WTC11 (cell line): ENCODE results near the gene RETREG1. TPM values are rescaled to one million over a fixed set of nuclear protein-coding genes. Genes with fewer than 3 reads are reported as not detected.

Source experiments
- AR ChIP-seq: fragments of 250-450 bp; sonication (Bioruptor Pico); IDR thresholded peaks from 2 replicates; pipeline ENCODE4 v1.9.0; 2021; ENCODE audit warnings: mild to moderate bottlenecking
- ATF3 ChIP-seq: sonication (generic); formaldehyde crosslinking; conservative IDR thresholded peaks from 2 replicates; pipeline ENCODE4 v1.8.1; 2022; ENCODE audit warnings: mild to moderate bottlenecking, missing genetic modification reagents
- CTCF ChIP-seq: fragments of 200-600 bp; IDR thresholded peaks from 2 replicates; pipeline ENCODE4 v1.8.0; 2022; ENCODE audit warnings: antibody characterized with exemption
- FOXJ3 ChIP-seq: sonication (generic); formaldehyde crosslinking; IDR thresholded peaks from 2 replicates; pipeline ENCODE4 v1.9.0; 2021; ENCODE audit warnings: missing genetic modification reagents, mild to moderate bottlenecking, borderline replicate concordance
- FOXP4 ChIP-seq: sonication (generic); formaldehyde crosslinking; IDR thresholded peaks from 2 replicates; pipeline ENCODE4 v1.8.0; 2022; ENCODE audit warnings: mild to moderate bottlenecking, missing genetic modification reagents
- GABPB1 ChIP-seq: sonication (generic); formaldehyde crosslinking; IDR thresholded peaks from 2 replicates; pipeline ENCODE4 v1.8.1; 2023; ENCODE audit warnings: mild to moderate bottlenecking, missing genetic modification reagents
- NFATC4 ChIP-seq: fragments of 250-450 bp; sonication (Bioruptor Pico); IDR thresholded peaks from 2 replicates; pipeline ENCODE4 v1.9.0; 2021; ENCODE audit warnings: mild to moderate bottlenecking
- NFE2L1 ChIP-seq: sonication (generic); formaldehyde crosslinking; IDR thresholded peaks from 2 replicates; pipeline ENCODE4 v1.8.1; 2023; ENCODE audit warnings: missing genetic modification reagents
- NR1H2 ChIP-seq: sonication (generic); formaldehyde crosslinking; IDR thresholded peaks from 2 replicates; pipeline ENCODE4 v1.9.0; 2021; ENCODE audit warnings: mild to moderate bottlenecking, moderate library complexity, missing genetic modification reagents
- NR3C1 ChIP-seq: sonication (generic); formaldehyde crosslinking; conservative IDR thresholded peaks from 2 replicates; pipeline ENCODE4 v1.8.1; 2023; ENCODE audit warnings: low read depth, mild to moderate bottlenecking, missing genetic modification reagents
- SMAD4 ChIP-seq: sonication (generic); formaldehyde crosslinking; IDR thresholded peaks from 2 replicates; pipeline ENCODE4 v1.8.0; 2022; ENCODE audit warnings: mild to moderate bottlenecking, missing genetic modification reagents
- TEAD4 ChIP-seq: sonication (generic); formaldehyde crosslinking; IDR thresholded peaks from 2 replicates; pipeline ENCODE4 v1.8.0; 2022; ENCODE audit warnings: mild to moderate bottlenecking, missing genetic modification reagents
- ZBTB43 ChIP-seq: sonication (generic); formaldehyde crosslinking; IDR thresholded peaks from 2 replicates; pipeline ENCODE4 v1.8.1; 2023; ENCODE audit warnings: mild to moderate bottlenecking, missing genetic modification reagents
- ZNF396 ChIP-seq: fragments of 250-450 bp; sonication (Bioruptor Pico); IDR thresholded peaks from 2 replicates; pipeline ENCODE4 v1.8.0; 2021; ENCODE audit warnings: mild to moderate bottlenecking, moderate library complexity, borderline replicate concordance
- ZNF423 ChIP-seq: fragments of 250-450 bp; sonication (Bioruptor Pico); IDR thresholded peaks from 2 replicates; pipeline ENCODE4 v2.1.2; 2022; ENCODE audit warnings: mild to moderate bottlenecking, moderate library complexity
- ZNF671 ChIP-seq: fragments of 250-450 bp; sonication (Bioruptor Pico); IDR thresholded peaks from 2 replicates; pipeline ENCODE4 v1.8.0; 2021; ENCODE audit warnings: mild to moderate bottlenecking
- total RNA-seq: library from RNA; stranded (reverse); gene quantifications from 3 replicates; pipeline ENCODE4 v1.2.3, GENCODE V29; 2021
- TF ChIP-seq, protein P1 (sequence below): sonication (generic); formaldehyde crosslinking; IDR thresholded peaks from 2 replicates; pipeline ENCODE4 v1.8.1; 2022; ENCODE audit warnings: mild to moderate bottlenecking, moderate library complexity, missing genetic modification reagents
- TF ChIP-seq, protein P2 (sequence below): sonication (generic); formaldehyde crosslinking; IDR thresholded peaks from 2 replicates; pipeline ENCODE4 v1.8.1; 2023; ENCODE audit warnings: mild to moderate bottlenecking, missing genetic modification reagents, moderate library complexity
- TF ChIP-seq, protein P3 (sequence below): sonication (generic); formaldehyde crosslinking; IDR thresholded peaks from 2 replicates; pipeline ENCODE4 v1.8.1; 2023; ENCODE audit warnings: mild to moderate bottlenecking, moderate library complexity, missing genetic modification reagents
- TF ChIP-seq, protein P4 (sequence below): sonication (generic); formaldehyde crosslinking; IDR thresholded peaks from 2 replicates; pipeline ENCODE4 v1.8.0; 2022; ENCODE audit warnings: mild to moderate bottlenecking, missing genetic modification reagents
- TF ChIP-seq, protein P5 (sequence below): fragments of 250-450 bp; sonication (Bioruptor Pico); IDR thresholded peaks from 2 replicates; pipeline ENCODE4 v1.8.0; 2021; ENCODE audit warnings: mild to moderate bottlenecking

Gene RETREG1
- total RNA-seq, 1 experiment from 2014 or later = 2.2 TPM

DNA sequence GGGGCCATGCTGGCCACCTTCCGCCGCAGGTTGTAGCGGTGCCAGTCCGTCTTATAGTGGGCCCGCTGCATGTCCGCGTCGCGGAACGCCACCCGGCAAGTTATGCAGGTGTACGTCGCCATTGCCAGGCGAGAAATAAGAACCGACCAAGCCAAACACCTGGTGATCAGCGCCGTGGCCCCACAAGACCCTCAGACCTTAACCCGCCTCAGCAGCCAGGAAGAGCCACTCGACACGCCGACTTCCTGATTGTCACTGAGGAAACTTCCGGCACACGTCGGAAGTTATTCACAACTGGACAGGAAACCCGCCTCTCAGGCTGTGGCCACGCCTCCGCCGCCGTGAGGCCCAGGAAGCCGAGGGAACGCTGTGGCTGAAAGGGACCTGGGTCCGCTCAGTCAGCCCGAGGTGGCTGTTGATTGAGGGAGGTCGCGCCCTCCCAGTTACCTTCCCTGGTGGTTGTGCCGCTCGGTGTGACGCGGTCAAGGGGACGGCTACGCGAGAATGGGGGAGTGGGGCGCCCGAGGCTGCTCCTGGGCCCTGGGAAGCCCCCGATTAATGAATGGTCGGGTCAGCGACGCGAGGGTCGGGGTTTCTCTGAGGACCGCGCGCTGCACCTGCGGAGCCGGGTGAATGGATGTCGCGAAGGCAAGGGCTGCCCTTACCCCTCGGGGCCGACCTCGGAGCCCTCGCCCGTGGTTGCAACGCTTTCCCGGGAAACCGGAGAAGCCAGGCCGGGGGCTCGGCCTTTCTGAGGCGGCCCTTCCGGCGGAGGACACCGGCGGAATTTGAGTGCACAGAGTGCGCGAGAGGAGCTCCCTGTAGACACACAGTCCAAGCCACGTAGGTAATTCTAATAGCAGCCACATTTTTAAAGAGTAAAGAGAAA, 151.0 kb downstream of the RETREG1 start, which contains the start of gene ZNF622 (continued):
- TF ChIP-seq FOXP4 = peak; percentile 81; the same call in 1 of the 2 replicates
- TF ChIP-seq NFATC4 = no peak
- TF ChIP-seq, protein P1, sequence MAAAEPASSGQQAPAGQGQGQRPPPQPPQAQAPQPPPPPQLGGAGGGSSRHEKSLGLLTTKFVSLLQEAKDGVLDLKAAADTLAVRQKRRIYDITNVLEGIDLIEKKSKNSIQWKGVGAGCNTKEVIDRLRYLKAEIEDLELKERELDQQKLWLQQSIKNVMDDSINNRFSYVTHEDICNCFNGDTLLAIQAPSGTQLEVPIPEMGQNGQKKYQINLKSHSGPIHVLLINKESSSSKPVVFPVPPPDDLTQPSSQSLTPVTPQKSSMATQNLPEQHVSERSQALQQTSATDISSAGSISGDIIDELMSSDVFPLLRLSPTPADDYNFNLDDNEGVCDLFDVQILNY (CRISPR knock-in tag) = 0 out of 2 replicates have a peak, but pooled peaks have one; percentile 42
- TF ChIP-seq SMAD4 (CRISPR knock-in tag) = no peak
- peak; percentile 66 for TF ChIP-seq GABPB1 (CRISPR knock-in tag)
- no peak for TF ChIP-seq NR3C1 (CRISPR knock-in tag)
- TF ChIP-seq FOXJ3 (CRISPR knock-in tag) = no peak
- TF ChIP-seq, protein P2, sequence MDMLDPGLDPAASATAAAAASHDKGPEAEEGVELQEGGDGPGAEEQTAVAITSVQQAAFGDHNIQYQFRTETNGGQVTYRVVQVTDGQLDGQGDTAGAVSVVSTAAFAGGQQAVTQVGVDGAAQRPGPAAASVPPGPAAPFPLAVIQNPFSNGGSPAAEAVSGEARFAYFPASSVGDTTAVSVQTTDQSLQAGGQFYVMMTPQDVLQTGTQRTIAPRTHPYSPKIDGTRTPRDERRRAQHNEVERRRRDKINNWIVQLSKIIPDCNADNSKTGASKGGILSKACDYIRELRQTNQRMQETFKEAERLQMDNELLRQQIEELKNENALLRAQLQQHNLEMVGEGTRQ (CRISPR knock-in tag) = no peak
- TF ChIP-seq, protein P3, sequence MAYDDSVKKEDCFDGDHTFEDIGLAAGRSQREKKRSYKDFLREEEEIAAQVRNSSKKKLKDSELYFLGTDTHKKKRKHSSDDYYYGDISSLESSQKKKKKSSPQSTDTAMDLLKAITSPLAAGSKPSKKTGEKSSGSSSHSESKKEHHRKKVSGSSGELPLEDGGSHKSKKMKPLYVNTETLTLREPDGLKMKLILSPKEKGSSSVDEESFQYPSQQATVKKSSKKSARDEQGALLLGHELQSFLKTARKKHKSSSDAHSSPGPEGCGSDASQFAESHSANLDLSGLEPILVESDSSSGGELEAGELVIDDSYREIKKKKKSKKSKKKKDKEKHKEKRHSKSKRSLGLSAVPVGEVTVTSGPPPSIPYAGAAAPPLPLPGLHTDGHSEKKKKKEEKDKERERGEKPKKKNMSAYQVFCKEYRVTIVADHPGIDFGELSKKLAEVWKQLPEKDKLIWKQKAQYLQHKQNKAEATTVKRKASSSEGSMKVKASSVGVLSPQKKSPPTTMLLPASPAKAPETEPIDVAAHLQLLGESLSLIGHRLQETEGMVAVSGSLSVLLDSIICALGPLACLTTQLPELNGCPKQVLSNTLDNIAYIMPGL (CRISPR knock-in tag) = peak; percentile 46; the same call in 1 of the 2 replicates
- TF ChIP-seq ZNF396 (CRISPR knock-in tag) = no peak
- no peak for TF ChIP-seq ZNF423 (CRISPR knock-in tag)
- no peak for TF ChIP-seq ZNF671 (CRISPR knock-in tag)
- TF ChIP-seq NFE2L1 (CRISPR knock-in tag) = no peak
- TF ChIP-seq ZBTB43 = peak; percentile 91
- no peak for TF ChIP-seq NR1H2 (CRISPR knock-in tag)
- no peak for TF ChIP-seq ATF3
- TF ChIP-seq, protein P4, sequence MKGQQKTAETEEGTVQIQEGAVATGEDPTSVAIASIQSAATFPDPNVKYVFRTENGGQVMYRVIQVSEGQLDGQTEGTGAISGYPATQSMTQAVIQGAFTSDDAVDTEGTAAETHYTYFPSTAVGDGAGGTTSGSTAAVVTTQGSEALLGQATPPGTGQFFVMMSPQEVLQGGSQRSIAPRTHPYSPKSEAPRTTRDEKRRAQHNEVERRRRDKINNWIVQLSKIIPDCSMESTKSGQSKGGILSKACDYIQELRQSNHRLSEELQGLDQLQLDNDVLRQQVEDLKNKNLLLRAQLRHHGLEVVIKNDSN (CRISPR knock-in tag) = no peak
- TF ChIP-seq, protein P5, sequence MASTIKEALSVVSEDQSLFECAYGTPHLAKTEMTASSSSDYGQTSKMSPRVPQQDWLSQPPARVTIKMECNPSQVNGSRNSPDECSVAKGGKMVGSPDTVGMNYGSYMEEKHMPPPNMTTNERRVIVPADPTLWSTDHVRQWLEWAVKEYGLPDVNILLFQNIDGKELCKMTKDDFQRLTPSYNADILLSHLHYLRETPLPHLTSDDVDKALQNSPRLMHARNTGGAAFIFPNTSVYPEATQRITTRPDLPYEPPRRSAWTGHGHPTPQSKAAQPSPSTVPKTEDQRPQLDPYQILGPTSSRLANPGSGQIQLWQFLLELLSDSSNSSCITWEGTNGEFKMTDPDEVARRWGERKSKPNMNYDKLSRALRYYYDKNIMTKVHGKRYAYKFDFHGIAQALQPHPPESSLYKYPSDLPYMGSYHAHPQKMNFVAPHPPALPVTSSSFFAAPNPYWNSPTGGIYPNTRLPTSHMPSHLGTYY (CRISPR knock-in tag) = no peak
- no peak for TF ChIP-seq AR (CRISPR knock-in tag)
- TF ChIP-seq CTCF = no peak
- TF ChIP-seq TEAD4 (CRISPR knock-in tag) = no peak
